ENCODE measurements around the gene UNK. TPM values are rescaled to one million over a fixed set of nuclear protein-coding genes. Genes with fewer than 3 reads are reported as not detected.

Gene UNK
- total RNA-seq, 1 experiment from 2014 or later, result 32.1 TPM

DNA sequence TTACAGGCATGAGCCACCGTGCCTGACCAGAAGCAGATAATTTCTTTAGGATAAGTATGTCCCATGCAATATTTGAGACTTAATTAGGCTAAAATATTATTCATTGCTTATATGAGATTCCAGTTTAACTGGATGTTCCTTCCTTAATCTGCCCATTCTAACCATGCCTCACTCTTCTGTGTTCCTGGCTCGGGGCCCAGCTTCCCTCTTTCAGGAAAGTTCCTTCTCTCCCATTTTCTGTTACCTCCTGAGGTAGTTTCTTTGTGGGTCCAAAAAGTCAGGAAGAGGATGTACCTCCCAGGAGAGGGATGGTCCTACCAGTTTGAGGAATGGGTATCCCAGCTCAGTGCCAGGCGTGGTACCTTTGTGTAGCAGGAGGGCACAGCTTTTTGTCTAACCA, 23.3 kb downstream of the UNK start:
- Histone ChIP-seq H3K4me1 (ENCODE audit: control insufficient read depth, insufficient read depth, low read length) (no peaks in the 10 kb centered on the region), H3K9me3 (ENCODE audit: control insufficient read depth, insufficient read depth, low read depth, low read length) (no peaks in the 10 kb centered on the region), H3K27me3 (ENCODE audit: control insufficient read depth, insufficient read depth, low read length) (no peaks in the 10 kb centered on the region), H3K36me3 (ENCODE audit: control insufficient read depth, insufficient read depth, low read length) (no peaks in the 10 kb centered on the region), H3K27ac (ENCODE audit: low read length) (no peak overlapping the region), H3K4me3 (ENCODE audit: low read depth in 2 of 2, low read length in 2 of 2) (no peak overlapping the region)
- no TSS peak for BruUV-seq (replicated peaks)
- intact Hi-C loops (cut with micrococcal nuclease; ENCODE audit: unreplicated experiment) (no loop called here), in situ Hi-C loops (cut with HindIII; ENCODE audit: low pct_unique_long_range_greater_than_20kb, low sequenced_read_pairs) (no loop called here)
- DNase-seq (ENCODE audit: low read depth, low spot score) (no peak), ATAC-seq (no peak)
- no peak for TF ChIP-seq POLR2AphosphoS5 (IDR thresholded peaks at IDR 0.05; ENCODE audit: low read depth, low read length)
- no peak for TF ChIP-seq SIN3A (IDR thresholded peaks at IDR 0.05; ENCODE audit: borderline replicate concordance, insufficient read depth, low read depth, low read length)
- TF ChIP-seq, protein P1, sequence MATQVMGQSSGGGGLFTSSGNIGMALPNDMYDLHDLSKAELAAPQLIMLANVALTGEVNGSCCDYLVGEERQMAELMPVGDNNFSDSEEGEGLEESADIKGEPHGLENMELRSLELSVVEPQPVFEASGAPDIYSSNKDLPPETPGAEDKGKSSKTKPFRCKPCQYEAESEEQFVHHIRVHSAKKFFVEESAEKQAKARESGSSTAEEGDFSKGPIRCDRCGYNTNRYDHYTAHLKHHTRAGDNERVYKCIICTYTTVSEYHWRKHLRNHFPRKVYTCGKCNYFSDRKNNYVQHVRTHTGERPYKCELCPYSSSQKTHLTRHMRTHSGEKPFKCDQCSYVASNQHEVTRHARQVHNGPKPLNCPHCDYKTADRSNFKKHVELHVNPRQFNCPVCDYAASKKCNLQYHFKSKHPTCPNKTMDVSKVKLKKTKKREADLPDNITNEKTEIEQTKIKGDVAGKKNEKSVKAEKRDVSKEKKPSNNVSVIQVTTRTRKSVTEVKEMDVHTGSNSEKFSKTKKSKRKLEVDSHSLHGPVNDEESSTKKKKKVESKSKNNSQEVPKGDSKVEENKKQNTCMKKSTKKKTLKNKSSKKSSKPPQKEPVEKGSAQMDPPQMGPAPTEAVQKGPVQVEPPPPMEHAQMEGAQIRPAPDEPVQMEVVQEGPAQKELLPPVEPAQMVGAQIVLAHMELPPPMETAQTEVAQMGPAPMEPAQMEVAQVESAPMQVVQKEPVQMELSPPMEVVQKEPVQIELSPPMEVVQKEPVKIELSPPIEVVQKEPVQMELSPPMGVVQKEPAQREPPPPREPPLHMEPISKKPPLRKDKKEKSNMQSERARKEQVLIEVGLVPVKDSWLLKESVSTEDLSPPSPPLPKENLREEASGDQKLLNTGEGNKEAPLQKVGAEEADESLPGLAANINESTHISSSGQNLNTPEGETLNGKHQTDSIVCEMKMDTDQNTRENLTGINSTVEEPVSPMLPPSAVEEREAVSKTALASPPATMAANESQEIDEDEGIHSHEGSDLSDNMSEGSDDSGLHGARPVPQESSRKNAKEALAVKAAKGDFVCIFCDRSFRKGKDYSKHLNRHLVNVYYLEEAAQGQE (IDR thresholded peaks at IDR 0.05; ENCODE audit: insufficient read depth in 1 of 2, low read depth in 2 of 2, low read length in 1 of 2), result no peak
- TF ChIP-seq, protein P2, sequence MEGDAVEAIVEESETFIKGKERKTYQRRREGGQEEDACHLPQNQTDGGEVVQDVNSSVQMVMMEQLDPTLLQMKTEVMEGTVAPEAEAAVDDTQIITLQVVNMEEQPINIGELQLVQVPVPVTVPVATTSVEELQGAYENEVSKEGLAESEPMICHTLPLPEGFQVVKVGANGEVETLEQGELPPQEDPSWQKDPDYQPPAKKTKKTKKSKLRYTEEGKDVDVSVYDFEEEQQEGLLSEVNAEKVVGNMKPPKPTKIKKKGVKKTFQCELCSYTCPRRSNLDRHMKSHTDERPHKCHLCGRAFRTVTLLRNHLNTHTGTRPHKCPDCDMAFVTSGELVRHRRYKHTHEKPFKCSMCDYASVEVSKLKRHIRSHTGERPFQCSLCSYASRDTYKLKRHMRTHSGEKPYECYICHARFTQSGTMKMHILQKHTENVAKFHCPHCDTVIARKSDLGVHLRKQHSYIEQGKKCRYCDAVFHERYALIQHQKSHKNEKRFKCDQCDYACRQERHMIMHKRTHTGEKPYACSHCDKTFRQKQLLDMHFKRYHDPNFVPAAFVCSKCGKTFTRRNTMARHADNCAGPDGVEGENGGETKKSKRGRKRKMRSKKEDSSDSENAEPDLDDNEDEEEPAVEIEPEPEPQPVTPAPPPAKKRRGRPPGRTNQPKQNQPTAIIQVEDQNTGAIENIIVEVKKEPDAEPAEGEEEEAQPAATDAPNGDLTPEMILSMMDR (IDR thresholded peaks at IDR 0.05), result no peak
- no peak for TF ChIP-seq TCF7L2 (IDR thresholded peaks at IDR 0.05; ENCODE audit: low read depth, low read length)
- ChIA-PET POLR2A (no interaction called here), CTCF (interaction anchor here (0.6 kb wide), 1 partner anchor 215 kb away, joined by 5 read pairs; no protein-coding TSS in a partner anchor)

DNA sequence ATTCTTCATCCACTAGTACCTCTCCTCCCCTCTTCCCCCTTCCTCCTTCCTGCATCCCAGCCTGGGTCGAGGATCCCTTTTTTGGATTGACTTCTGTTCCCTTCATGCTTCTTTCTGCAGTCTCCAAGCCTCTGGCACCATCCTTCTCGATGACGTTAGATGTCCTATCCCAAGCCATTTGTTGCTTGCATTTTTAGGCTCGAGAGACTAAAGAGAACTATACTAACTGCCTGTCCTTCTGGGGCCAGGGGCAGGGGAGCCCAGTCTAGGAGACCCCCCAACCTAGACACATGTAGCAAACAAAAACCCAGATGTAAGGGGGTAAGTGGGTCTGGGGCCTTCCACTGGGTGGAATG, 23.9 kb downstream of the UNK start:
- CTCF ChIA-PET, result no interaction called here

More for the DNA sequence above, 23.9 kb downstream of the UNK start:
- no peaks in the 10 kb centered on the region for H3K9me3 ChIP-seq (ENCODE audit: control insufficient read depth, insufficient read depth, low read depth, low read length)
- H3K27ac ChIP-seq (ENCODE audit: low read length), result no peak overlapping the region
- H3K36me3 ChIP-seq (ENCODE audit: control insufficient read depth, insufficient read depth, low read length), result no peaks in the 10 kb centered on the region
- no peaks in the 10 kb centered on the region for H3K4me1 ChIP-seq (ENCODE audit: control insufficient read depth, insufficient read depth, low read length)
- intact Hi-C loops (cut with micrococcal nuclease; ENCODE audit: unreplicated experiment) (no loop called here), in situ Hi-C loops (cut with HindIII; ENCODE audit: low pct_unique_long_range_greater_than_20kb, low sequenced_read_pairs) (no loop called here)
- no peak for TF ChIP-seq POLR2AphosphoS5 (IDR thresholded peaks at IDR 0.05; ENCODE audit: low read depth, low read length)
- no peak for TF ChIP-seq TCF7L2 (IDR thresholded peaks at IDR 0.05; ENCODE audit: low read depth, low read length)
- TF ChIP-seq, protein P2 (IDR thresholded peaks at IDR 0.05), result no peak
- TF ChIP-seq SIN3A (IDR thresholded peaks at IDR 0.05; ENCODE audit: borderline replicate concordance, insufficient read depth, low read depth, low read length), result no peak
- TF ChIP-seq, protein P1 (IDR thresholded peaks at IDR 0.05; ENCODE audit: insufficient read depth in 1 of 2, low read depth in 2 of 2, low read length in 1 of 2), result no peak
- no peaks in the 10 kb centered on the region for H3K27me3 ChIP-seq (ENCODE audit: control insufficient read depth, insufficient read depth, low read length)
- POLR2A ChIA-PET, result interaction anchor here (0.6 kb wide), 1 partner anchor 31 kb away, joined by 3 read pairs; no protein-coding TSS in a partner anchor
- ATAC-seq (no peak), DNase-seq (ENCODE audit: low read depth, low spot score) (no peak)
- H3K4me3 ChIP-seq (ENCODE audit: low read depth in 2 of 2, low read length in 2 of 2), result no peak overlapping the region
- no TSS peak for BruUV-seq (replicated peaks)

Data from Panc1 (cell line).